Muscle layer of duodenum (tissue), 2 donors: ENCODE measurements around the gene WBP1.
"Not testable (repeated sequence)": the region's sequence is repeated elsewhere in the genome, so short reads cannot be mapped to it uniquely, and the experiment has no call there.

Experiments
- H3K27ac ChIP-seq: one replicate; pipeline ENCODE4 v1.7.0; 2013; ENCODE audit warnings: mild to moderate bottlenecking, low read length
- H3K27me3 ChIP-seq: one replicate; pipeline ENCODE4 v1.7.0; 2013; ENCODE audit warnings: low read depth, mild to moderate bottlenecking, control low read depth, low read length
- H3K36me3 ChIP-seq, 2 donors: one replicate each; pipeline ENCODE4 v1.7.0; 2013; ENCODE audit warnings: low read length in 2 of 2, control low read depth in 1 of 2, mild to moderate bottlenecking in 1 of 2; ENCODE audit not compliant: insufficient read depth in 2 of 2, control insufficient read depth in 1 of 2
- H3K4me1 ChIP-seq, 2 donors: one replicate each; pipeline ENCODE4 v1.7.0; 2013; ENCODE audit warnings: low read length in 2 of 2, mild to moderate bottlenecking in 2 of 2, control low read depth in 1 of 2, moderate library complexity in 1 of 2; ENCODE audit not compliant: insufficient read depth in 2 of 2, control insufficient read depth in 1 of 2
- H3K4me3 ChIP-seq, 2 donors: one replicate each; pipeline ENCODE4 v1.7.0; 2013; ENCODE audit warnings: low read length in 2 of 2, low read depth in 1 of 2, mild to moderate bottlenecking in 1 of 2
- H3K9me3 ChIP-seq, 2 donors: one replicate each; pipeline ENCODE4 v1.7.0; 2013; ENCODE audit warnings: low read length in 2 of 2, control low read depth in 1 of 2, mild to moderate bottlenecking in 1 of 2; ENCODE audit not compliant: control insufficient read depth in 1 of 2
- donor health status: healthy.

The WBP1 gene

GRCh38 chr2:74458938-74459363, 713 bp downstream of the WBP1 start:
- Histone ChIP-seq H3K27me3 (no peaks in the 10 kb centered on the region), H3K9me3 (no peaks in the 10 kb centered on the region), H3K4me3 (peak overlapping the region; percentile 88 to 98), H3K4me1 (peaks cover 21 to 35% of the 10 kb centered on the region in 2 donors), H3K27ac (peak overlapping the region; percentile 87), H3K36me3 (peaks cover 8 to 19% of the 10 kb centered on the region in 2 donors)

DNA sequence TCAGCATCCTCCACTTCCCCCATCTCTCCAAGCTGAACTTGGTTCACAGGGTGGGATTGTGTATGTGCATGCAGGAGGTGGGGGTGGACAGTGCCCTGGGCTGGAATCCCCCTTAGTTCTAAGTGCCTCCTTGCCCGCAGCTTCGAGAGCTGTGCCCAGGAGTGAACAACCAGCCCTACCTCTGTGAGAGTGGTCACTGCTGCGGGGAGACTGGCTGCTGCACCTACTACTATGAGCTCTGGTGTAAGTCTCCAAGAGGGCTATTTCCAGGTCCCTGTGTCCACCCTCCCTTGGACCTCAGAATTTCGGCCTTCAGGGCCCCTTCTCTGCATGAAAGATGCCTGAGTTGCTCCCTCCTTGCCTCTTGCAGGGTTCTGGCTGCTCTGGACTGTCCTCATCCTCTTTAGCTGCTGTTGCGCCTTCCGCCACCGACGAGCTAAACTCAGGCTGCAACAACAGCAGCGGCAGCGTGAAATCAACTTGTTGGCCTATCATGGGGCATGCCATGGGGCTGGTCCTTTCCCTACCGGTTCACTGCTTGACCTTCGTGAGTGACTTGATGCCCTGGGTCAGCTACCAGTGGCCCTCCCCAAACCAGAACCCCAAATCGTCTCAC, 1.4 kb downstream of the WBP1 start:
- H3K4me3 ChIP-seq, H3K27ac ChIP-seq: not testable (repeated sequence)
- H3K4me1 ChIP-seq = peaks cover 18 to 41% of the 10 kb centered on the region in 2 donors

DNA sequence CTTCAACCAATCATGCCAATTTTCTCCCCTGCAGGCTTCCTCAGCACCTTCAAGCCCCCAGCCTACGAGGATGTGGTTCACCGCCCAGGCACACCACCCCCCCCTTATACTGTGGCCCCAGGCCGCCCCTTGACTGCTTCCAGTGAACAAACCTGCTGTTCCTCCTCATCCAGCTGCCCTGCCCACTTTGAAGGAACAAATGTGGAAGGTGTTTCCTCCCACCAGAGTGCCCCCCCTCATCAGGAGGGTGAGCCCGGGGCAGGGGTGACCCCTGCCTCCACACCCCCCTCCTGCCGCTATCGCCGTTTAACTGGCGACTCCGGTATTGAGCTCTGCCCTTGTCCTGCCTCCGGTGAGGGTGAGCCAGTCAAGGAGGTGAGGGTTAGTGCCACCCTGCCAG, 1.9 kb downstream of the WBP1 start:
- not testable (repeated sequence) for H3K9me3 ChIP-seq, H3K27me3 ChIP-seq, H3K27ac ChIP-seq, H3K4me3 ChIP-seq
- H3K36me3 ChIP-seq = peaks cover 8 to 19% of the 10 kb centered on the region in 2 donors
- peaks cover 17 to 41% of the 10 kb centered on the region in 2 donors for H3K4me1 ChIP-seq

More for the DNA sequence above, 1.4 kb downstream of the WBP1 start:
- H3K27me3 ChIP-seq, H3K9me3 ChIP-seq: not testable (repeated sequence)
- H3K36me3 ChIP-seq = peaks cover 8 to 19% of the 10 kb centered on the region in 2 donors

GRCh38 chr2:74461187-74462053, 3.2 kb downstream of the WBP1 start:
- peaks cover 11 to 34% of the 10 kb centered on the region in 2 donors for H3K4me1 ChIP-seq
- peaks cover 8 to 19% of the 10 kb centered on the region in 2 donors for H3K36me3 ChIP-seq
- no peak overlapping the region for H3K27ac ChIP-seq
- no peaks in the 10 kb centered on the region for H3K27me3 ChIP-seq
- H3K9me3 ChIP-seq = no peaks in the 10 kb centered on the region
- no peak overlapping the region for H3K4me3 ChIP-seq

- H3K4me1 ChIP-seq = peaks cover 7 to 26% of the 10 kb centered on the region in 2 donors
- H3K27me3 ChIP-seq = no peaks in the 10 kb centered on the region
- no peak overlapping the region for H3K27ac ChIP-seq
- H3K36me3 ChIP-seq = peaks cover 8 to 19% of the 10 kb centered on the region in 2 donors
- no peak overlapping the region for H3K4me3 ChIP-seq
- no peaks in the 10 kb centered on the region for H3K9me3 ChIP-seq
These were observed 4.0 kb downstream of the WBP1 start for GRCh38 chr2:74462054-74462785.

GRCh38 chr2:74462786-74463105, 4.5 kb downstream of the WBP1 start:
- no peaks in the 10 kb centered on the region for H3K27me3 ChIP-seq
- no peaks in the 10 kb centered on the region for H3K9me3 ChIP-seq
- peak overlapping the region; percentile 21 for H3K27ac ChIP-seq
- peaks cover 8 to 19% of the 10 kb centered on the region in 2 donors for H3K36me3 ChIP-seq
- H3K4me1 ChIP-seq = peaks cover 7 to 26% of the 10 kb centered on the region in 2 donors
- H3K4me3 ChIP-seq = no peak overlapping the region

DNA sequence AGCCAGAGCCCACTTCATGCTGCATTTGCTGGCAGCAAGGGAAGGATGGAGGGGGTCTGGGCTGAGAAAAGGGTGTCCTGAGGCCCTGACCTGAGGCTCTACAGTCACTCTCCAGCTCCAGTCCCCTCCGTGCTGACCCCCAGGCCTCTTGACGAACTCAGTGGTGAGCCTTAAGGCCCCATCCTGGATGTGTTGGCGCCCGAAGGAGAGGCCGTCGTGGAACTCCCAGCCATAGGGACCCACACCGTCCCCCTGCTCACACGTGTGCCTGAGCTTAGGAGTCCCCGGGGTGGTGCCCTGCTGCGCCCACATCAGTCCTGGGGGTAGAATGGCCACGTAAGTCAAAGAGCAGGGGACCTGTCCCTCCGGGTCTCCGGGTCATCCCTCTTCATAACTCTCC, 6.2 kb downstream of the WBP1 start:
- Histone ChIP-seq H3K27me3 (no peaks in the 10 kb centered on the region), H3K36me3 (peaks cover 8 to 19% of the 10 kb centered on the region in 2 donors), H3K4me3 (peak overlapping the region; percentile 70 to 93), H3K27ac (peak overlapping the region; percentile 82), H3K4me1 (peaks cover 1 to 18% of the 10 kb centered on the region in 2 donors), H3K9me3 (no peaks in the 10 kb centered on the region)

GRCh38 chr2:74470742-74471141, 12.5 kb downstream of the WBP1 start:
- not testable (repeated sequence) for H3K4me3 ChIP-seq, H3K27ac ChIP-seq, H3K9me3 ChIP-seq, H3K27me3 ChIP-seq
- Histone ChIP-seq H3K36me3 (peaks cover 14 to 20% of the 10 kb centered on the region in 2 donors), H3K4me1 (peaks cover 8 to 22% of the 10 kb centered on the region in 2 donors)

DNA sequence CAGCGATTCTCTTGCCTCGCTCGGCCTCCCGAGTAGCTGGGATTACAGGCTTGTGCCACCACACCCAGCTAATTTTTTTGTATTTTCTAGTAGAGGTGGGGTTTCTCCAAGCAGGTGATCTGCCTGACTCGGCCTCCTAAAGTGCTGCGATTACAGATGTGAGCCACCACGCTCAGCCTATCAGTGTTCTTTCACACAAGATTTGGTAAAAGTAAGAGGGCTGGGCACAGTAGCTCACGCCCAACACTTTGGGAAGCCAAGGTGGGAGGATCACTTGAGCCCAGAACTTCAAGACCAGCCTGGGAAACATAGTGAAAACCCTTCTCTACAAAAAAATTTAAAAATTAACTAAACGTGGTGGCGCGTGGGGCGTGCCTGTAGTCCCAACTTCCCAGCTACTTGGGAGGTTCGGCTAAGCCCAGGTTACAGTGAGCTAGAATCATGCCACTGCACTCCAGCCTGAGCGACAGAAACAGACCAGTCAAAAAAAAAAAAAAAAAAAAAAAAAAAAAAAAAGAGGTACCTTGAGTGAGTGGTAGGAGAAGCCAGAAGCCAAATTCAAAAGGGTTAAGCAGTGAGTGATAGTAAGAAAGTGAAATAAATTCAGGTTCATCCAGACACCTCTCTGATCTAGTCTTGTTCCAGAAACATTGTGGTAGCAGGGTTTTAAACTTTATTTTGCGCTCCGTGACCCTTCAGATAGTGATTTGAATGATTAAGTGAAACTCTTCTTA, 13.3 kb downstream of the WBP1 start:
- H3K9me3 ChIP-seq = no peaks in the 10 kb centered on the region
- H3K4me1 ChIP-seq = peaks cover 8 to 17% of the 10 kb centered on the region in 2 donors

DNA sequence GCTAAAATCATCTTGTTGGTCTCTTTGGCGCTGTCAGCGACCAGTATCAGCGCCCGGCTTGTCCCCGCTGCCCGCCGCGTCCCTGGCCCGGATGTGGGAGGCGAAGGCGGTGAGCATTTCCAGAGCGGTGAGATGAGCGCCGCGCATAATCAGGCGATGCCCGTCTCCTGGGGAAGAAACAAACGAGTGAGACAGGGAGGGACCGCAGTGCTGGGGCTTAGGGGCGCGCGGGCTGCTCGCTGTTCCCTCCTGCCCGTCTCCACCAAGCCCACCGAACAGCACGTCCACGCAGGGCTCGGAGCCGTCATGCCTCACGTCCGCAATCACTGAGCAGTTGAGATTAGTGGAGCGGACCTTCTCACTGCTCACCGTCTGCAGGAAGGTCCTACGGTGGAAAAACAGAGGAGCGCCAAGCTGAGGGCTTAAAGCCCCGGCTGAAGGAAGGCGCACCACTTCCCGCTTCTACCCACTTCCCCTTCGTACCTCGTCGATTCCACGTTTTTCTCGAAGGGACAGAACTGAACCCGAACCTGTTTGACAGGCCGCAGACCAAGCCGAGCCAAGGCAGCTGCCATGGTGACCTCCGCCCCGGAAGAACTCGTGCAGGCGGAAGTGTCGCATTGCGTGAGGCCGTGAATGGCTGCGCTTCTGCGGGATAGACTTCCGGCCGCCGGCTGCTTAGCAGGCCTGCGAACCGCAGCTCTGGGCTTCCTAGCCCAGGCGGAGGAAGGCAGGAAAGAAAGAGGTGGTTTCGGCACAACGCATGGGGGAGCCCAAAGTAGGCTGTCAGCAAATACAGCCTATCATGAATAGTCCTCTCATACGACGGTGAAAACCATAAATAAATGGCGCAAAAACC, 14.1 kb downstream of the WBP1 start, which contains the start of gene MRPL53:
Gene MRPL53, minus strand, starts transcription at position 595 of the 859 bp plus-strand sequence. Its CDS starts 20 bp downstream, at position 575.
- peak within 1 kb of the TSS; percentile 94 for H3K27ac ChIP-seq
- H3K4me3 ChIP-seq = peak within 1 kb of the TSS; percentile 85 to 94
- no peaks in the 10 kb centered on the region for H3K9me3 ChIP-seq
- H3K36me3 ChIP-seq = peaks cover 15 to 21% of the 10 kb centered on the region in 2 donors
- no peaks in the 10 kb centered on the region for H3K27me3 ChIP-seq
- H3K4me1 ChIP-seq = peaks cover 8 to 17% of the 10 kb centered on the region in 2 donors

More for the DNA sequence above, 13.3 kb downstream of the WBP1 start:
- Histone ChIP-seq H3K4me3 (peak overlapping the region; percentile 85 to 94), H3K27me3 (no peaks in the 10 kb centered on the region), H3K27ac (peak overlapping the region; percentile 94), H3K36me3 (peaks cover 14 to 21% of the 10 kb centered on the region in 2 donors)
